ENCODE data around the gene SCNN1G. TPM values are rescaled to one million over a fixed set of nuclear protein-coding genes. Genes with fewer than 3 reads are reported as not detected.

SCNN1G gene
- total RNA-seq, 1 experiment from 2014 or later, result not detected

- CTCF ChIA-PET, result no interaction called here
These were observed 40.4 kb downstream of the SCNN1G start for GRCh38 chr16:23222929-23223328.

More at GRCh38 chr16:23222929-23223328, 40.4 kb downstream of the SCNN1G start:
- intact Hi-C loops (cut with micrococcal nuclease), result loop anchor here (10.0 kb wide), 1 partner anchor 102 kb away; no protein-coding TSS in a partner anchor
- H3K36me3 ChIP-seq (ENCODE audit: control insufficient read depth in 1 of 2, insufficient read depth in 2 of 2, low read length in 2 of 2), result no peaks in the 10 kb centered on the region
- H4K20me1 ChIP-seq (ENCODE audit: insufficient read depth), result no peaks in the 10 kb centered on the region
- H3K9me2 ChIP-seq (ENCODE audit: insufficient read depth), result no peaks in the 10 kb centered on the region
- TF ChIP-seq CEBPB (IDR thresholded peaks at IDR 0.05; ENCODE audit: low read depth) (no peak), EZH2 (IDR thresholded peaks at IDR 0.05) (no peak), MAX (IDR thresholded peaks at IDR 0.05) (no peak), EZH2phosphoT487 (IDR thresholded peaks at IDR 0.05; ENCODE audit: borderline replicate concordance) (no peak), POLR2AphosphoS5 (IDR thresholded peaks at IDR 0.05; ENCODE audit: low read depth, low read length) (no peak), ATF3 (IDR thresholded peaks at IDR 0.05) (no peak), TCF7L2 (IDR thresholded peaks at IDR 0.05; ENCODE audit: borderline replicate concordance, extremely low read depth, insufficient read depth, insufficient read length) (no peak), ZFX (IDR thresholded peaks at IDR 0.05) (no peak), SRF (IDR thresholded peaks at IDR 0.05; ENCODE audit: low read depth) (no peak), ZBTB33 (IDR thresholded peaks at IDR 0.05; ENCODE audit: extremely low read depth, insufficient replicate concordance, low read length) (no peak), ZNF274 (IDR thresholded peaks at IDR 0.05; ENCODE audit: low read depth, low read length) (no peak), YY1 (IDR thresholded peaks at IDR 0.05; ENCODE audit: extremely low read depth, insufficient replicate concordance, low read depth, low read length) (no peak), SP1 (IDR thresholded peaks at IDR 0.05; ENCODE audit: low read depth) (no peak), EGR1 (IDR thresholded peaks at IDR 0.05; ENCODE audit: low read depth) (no peak), POLR2A (IDR thresholded peaks at IDR 0.05; ENCODE audit: borderline replicate concordance, extremely low read depth, insufficient read depth, insufficient read length) (no peak), REST (IDR thresholded peaks at IDR 0.05; ENCODE audit: low read depth) (no peak)
- no peak overlapping the region for H3K4me3 ChIP-seq (replicated peaks in 1 of 2; ENCODE audit: low read depth in 1 of 2, low read length in 2 of 2)
- ATAC-seq, result no peak
- H2AFZ ChIP-seq (ENCODE audit: low read depth, low read length, poor library complexity, severe bottlenecking), result no peak overlapping the region
- ChIA-PET RAD21 (ENCODE audit: low non-redundant PET in 1 of 2, low total read pairs in 2 of 2, uncharacterized antibody in 2 of 2, unreplicated experiment in 2 of 2) (no interaction called here), POLR2A (no interaction called here)
- H3K27me3 ChIP-seq (ENCODE audit: insufficient read depth, low read length), result no peaks in the 10 kb centered on the region
- DNase-seq (ENCODE audit: low read depth, low spot score), result no peak
- no peaks in the 10 kb centered on the region for H3K79me2 ChIP-seq (ENCODE audit: insufficient read depth, low read length)
- no peak overlapping the region for H3K9ac ChIP-seq (ENCODE audit: low read length)
- H3K4me1 ChIP-seq (ENCODE audit: control insufficient read depth in 1 of 2, insufficient read depth in 2 of 2, low read length in 2 of 2), result no peaks in the 10 kb centered on the region
- no peaks in the 10 kb centered on the region for H3K9me3 ChIP-seq (ENCODE audit: control insufficient read depth in 1 of 2, insufficient read depth in 1 of 2, low read depth in 1 of 2, low read length in 2 of 2)
- no TSS peak for BruUV-seq (replicated peaks)
- H3K27ac ChIP-seq (ENCODE audit: low read depth, low read length), result no peak overlapping the region
- no peak overlapping the region for H3K4me2 ChIP-seq (ENCODE audit: low read length)

Measured in HCT116 (cell line).